Tibial nerve (tissue), 4 donors: ENCODE data around the gene ANO10. TPM values are rescaled to one million over a fixed set of nuclear protein-coding genes. Genes with fewer than 3 reads are reported as not detected.

Source experiments
- DNase-seq, 2 donors: peaks; one replicate each; pipeline ENCODE4 v3.0.0-alpha.2; 2019; ENCODE audit warnings: low spot score in 2 of 2
- H3K27ac ChIP-seq, 4 donors: fragments of 200-600 bp; sonication (generic) in 3 of 4; one replicate each; pipeline ENCODE4 v1.5.1; 2017 to 2019; ENCODE audit warnings: mild to moderate bottlenecking in 1 of 4
- H3K27me3 ChIP-seq, 2 donors: fragments of 200-600 bp; sonication (generic) in 1 of 2; one replicate each; pipeline versions ENCODE4 v1.5.1 to v1.6.0; 2017 to 2019
- H3K36me3 ChIP-seq, 3 donors: fragments of 200-600 bp; sonication (generic); one replicate each; pipeline ENCODE4 v1.5.1; 2018 to 2019
- H3K4me1 ChIP-seq, 4 donors: fragments of 200-600 bp; sonication (generic) in 3 of 4; one replicate each; pipeline ENCODE4 v1.5.1; 2017 to 2019
- H3K4me3 ChIP-seq, 4 donors: fragments of 200-600 bp; sonication (generic) in 3 of 4; one replicate each; pipeline ENCODE4 v1.5.1; 2017 to 2019; ENCODE audit warnings: mild to moderate bottlenecking in 1 of 4, moderate library complexity in 1 of 4
- H3K9me3 ChIP-seq, 4 donors: fragments of 200-600 bp; sonication (generic) in 3 of 4; one replicate each; pipeline ENCODE4 v1.5.1; 2017 to 2019
- CTCF ChIP-seq, 5 experiments: fragments of 200-600 bp in 3 of 5; fragments of 450-650 bp in 2 of 5; sonication (generic) in 3 of 5; IDR thresholded peaks; one replicate each; pipeline ENCODE4 v1.5.1; 2016 to 2019; ENCODE audit warnings: antibody characterized with exemption in 5 of 5, mild to moderate bottlenecking in 3 of 5, moderate library complexity in 2 of 5
- EP300 ChIP-seq, 2 donors: sonication (generic); formaldehyde crosslinking; IDR thresholded peaks; one replicate each; pipeline ENCODE4 v1.6.1; 2017; ENCODE audit warnings: antibody characterized with exemption in 2 of 2, mild to moderate bottlenecking in 1 of 2
- POLR2A ChIP-seq, 2 donors: fragments of 450-650 bp; IDR thresholded peaks; one replicate each; pipeline ENCODE4 v1.6.1; 2017; ENCODE audit warnings: antibody characterized with exemption in 2 of 2, mild to moderate bottlenecking in 2 of 2, moderate library complexity in 2 of 2
- WGBS, 2 donors: methylation state at CpG; one replicate each; pipeline ENCODE4 v1.1.5; 2018; 5-methylcytosine and 5-hydroxymethylcytosine counted together
- total RNA-seq, 4 donors: library from RNA; depleted of rRNA; stranded (reverse); fragments of >200 nt; gene quantifications; one replicate each; pipeline ENCODE4 v1.1.0, GENCODE V29; 2016

ANO10 gene
- total RNA-seq, 4 donors from 2014 or later = 19.4 to 28.8 (median 21.2) TPM

GRCh38 chr3:43413676-43414368 lies 208.0 kb downstream of the ANO10 start:
- WGBS, 2 donors = 67 to 71% methylated on average over 7 of the region's 7 CpGs
- Histone ChIP-seq H3K27me3 (no peaks in the 10 kb centered on the region), H3K36me3 (peaks cover 0 to 5% (median 0%) of the 10 kb centered on the region in 3 donors), H3K9me3 (no peaks in the 10 kb centered on the region), H3K4me3 (no peak overlapping the region), H3K4me1 (no peaks in the 10 kb centered on the region), H3K27ac (no peak overlapping the region)
- DNase-seq = no peak
- TF ChIP-seq EP300 (IDR thresholded peaks at IDR 0.05) = no peak
- no peak for TF ChIP-seq CTCF (IDR thresholded peaks at IDR 0.05)
- TF ChIP-seq POLR2A (IDR thresholded peaks at IDR 0.05) = no peak

GRCh38 chr3:43411429-43411828 lies 210.4 kb downstream of the ANO10 start:
- Histone ChIP-seq H3K27ac (no peak overlapping the region), H3K27me3 (no peaks in the 10 kb centered on the region), H3K4me3 (no peak overlapping the region), H3K9me3 (no peaks in the 10 kb centered on the region), H3K36me3 (peaks cover 0 to 4% (median 0%) of the 10 kb centered on the region in 3 donors), H3K4me1 (no peaks in the 10 kb centered on the region)
- no peak for DNase-seq
- TF ChIP-seq CTCF (IDR thresholded peaks at IDR 0.05) (no peak), EP300 (IDR thresholded peaks at IDR 0.05) (no peak), POLR2A (IDR thresholded peaks at IDR 0.05) (no peak)
- WGBS, 2 donors = 88% methylated on average over 1 of the region's 1 CpG

DNA sequence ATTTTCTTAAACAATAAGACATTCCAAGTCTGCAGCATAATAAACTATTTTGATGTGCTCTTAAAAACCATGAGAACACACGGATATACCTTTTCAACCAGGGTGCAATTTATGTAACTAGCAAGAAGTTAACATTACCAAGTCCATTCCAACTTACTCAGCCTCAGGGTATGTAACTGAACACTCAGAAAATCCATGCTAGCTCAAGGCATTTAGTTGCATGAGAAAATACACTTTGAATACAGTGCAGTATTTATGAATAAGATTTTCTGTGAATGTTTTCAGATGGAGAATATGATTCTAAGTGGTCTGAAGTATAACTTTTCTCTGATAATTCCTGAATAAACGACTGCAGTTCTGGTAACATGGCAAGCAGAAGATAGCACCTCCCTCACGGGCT lies 211.2 kb downstream of the ANO10 start:
- WGBS, 2 donors = 87 to 90% methylated on average over 3 of the region's 3 CpGs
- no peaks in the 10 kb centered on the region for H3K9me3 ChIP-seq
- H3K27me3 ChIP-seq = no peaks in the 10 kb centered on the region
- no peak for TF ChIP-seq CTCF (IDR thresholded peaks at IDR 0.05)
- no peak for TF ChIP-seq POLR2A (IDR thresholded peaks at IDR 0.05)
- no peak for TF ChIP-seq EP300 (IDR thresholded peaks at IDR 0.05)
- no peak for DNase-seq
- no peaks in the 10 kb centered on the region for H3K4me1 ChIP-seq
- no peak overlapping the region for H3K4me3 ChIP-seq
- H3K36me3 ChIP-seq = peaks cover 0 to 4% (median 0%) of the 10 kb centered on the region in 3 donors
- no peak overlapping the region for H3K27ac ChIP-seq

- H3K9me3 ChIP-seq = no peaks in the 10 kb centered on the region
- H3K27me3 ChIP-seq = no peaks in the 10 kb centered on the region
- H3K4me3 ChIP-seq = no peak overlapping the region
- 76 to 81% methylated on average over 4 of the region's 4 CpGs for WGBS, 2 donors
- TF ChIP-seq EP300 (IDR thresholded peaks at IDR 0.05) (no peak), POLR2A (IDR thresholded peaks at IDR 0.05) (no peak), CTCF (IDR thresholded peaks at IDR 0.05) (no peak)
- peaks cover 0 to 4% (median 0%) of the 10 kb centered on the region in 3 donors for H3K36me3 ChIP-seq
- H3K27ac ChIP-seq = no peak overlapping the region
- H3K4me1 ChIP-seq = no peaks in the 10 kb centered on the region
- no peak for DNase-seq
Measured at GRCh38 chr3:43409506-43409905, 212.3 kb downstream of the ANO10 start.

GRCh38 chr3:43406643-43407023 lies 215.2 kb downstream of the ANO10 start:
- H3K4me3 ChIP-seq = no peak overlapping the region
- no peaks in the 10 kb centered on the region for H3K9me3 ChIP-seq
- TF ChIP-seq POLR2A (IDR thresholded peaks at IDR 0.05) = no peak
- no peak for TF ChIP-seq CTCF (IDR thresholded peaks at IDR 0.05)
- no peak for TF ChIP-seq EP300 (IDR thresholded peaks at IDR 0.05)
- no peaks in the 10 kb centered on the region for H3K4me1 ChIP-seq
- H3K27ac ChIP-seq = no peak overlapping the region
- no peak for DNase-seq
- H3K36me3 ChIP-seq = peaks cover 0 to 4% (median 0%) of the 10 kb centered on the region in 3 donors
- H3K27me3 ChIP-seq = no peaks in the 10 kb centered on the region
- WGBS, 2 donors = 92 to 93% methylated on average over 4 of the region's 4 CpGs
